GM10248 (cell line): Measurements from ENCODE around the gene UCK2.

ENCODE experiments used
- CTCF ChIA-PET: fragments of 300-600 bp; sonication (Branson Sonifier 250); formaldehyde crosslinking; extraction: SDS; loops from one replicate; lab custom pipeline; 2021; ENCODE audit warnings: antibody characterized with exemption; lab: Yijun Ruan, JAX
- POLR2A ChIA-PET: fragments of 350-650 bp; sonication (Branson Sonifier 250); formaldehyde crosslinking; extraction: SDS; loops from one replicate; lab custom pipeline; 2020; ENCODE audit warnings: antibody characterized with exemption; lab: Yijun Ruan, JAX
- DNase-seq: peaks from one replicate; pipeline ENCODE4 v3.0.0; 2012; ENCODE audit errors: extremely low spot score
- TF ChIP-seq, protein P1 (sequence below): IDR thresholded peaks from 2 replicates; pipeline ENCODE4 v1.5.1; 2012; ENCODE audit warnings: mild to moderate bottlenecking, low read depth; ENCODE audit errors: extremely low read depth, missing control alignments, control extremely low read depth

Gene UCK2

DNA sequence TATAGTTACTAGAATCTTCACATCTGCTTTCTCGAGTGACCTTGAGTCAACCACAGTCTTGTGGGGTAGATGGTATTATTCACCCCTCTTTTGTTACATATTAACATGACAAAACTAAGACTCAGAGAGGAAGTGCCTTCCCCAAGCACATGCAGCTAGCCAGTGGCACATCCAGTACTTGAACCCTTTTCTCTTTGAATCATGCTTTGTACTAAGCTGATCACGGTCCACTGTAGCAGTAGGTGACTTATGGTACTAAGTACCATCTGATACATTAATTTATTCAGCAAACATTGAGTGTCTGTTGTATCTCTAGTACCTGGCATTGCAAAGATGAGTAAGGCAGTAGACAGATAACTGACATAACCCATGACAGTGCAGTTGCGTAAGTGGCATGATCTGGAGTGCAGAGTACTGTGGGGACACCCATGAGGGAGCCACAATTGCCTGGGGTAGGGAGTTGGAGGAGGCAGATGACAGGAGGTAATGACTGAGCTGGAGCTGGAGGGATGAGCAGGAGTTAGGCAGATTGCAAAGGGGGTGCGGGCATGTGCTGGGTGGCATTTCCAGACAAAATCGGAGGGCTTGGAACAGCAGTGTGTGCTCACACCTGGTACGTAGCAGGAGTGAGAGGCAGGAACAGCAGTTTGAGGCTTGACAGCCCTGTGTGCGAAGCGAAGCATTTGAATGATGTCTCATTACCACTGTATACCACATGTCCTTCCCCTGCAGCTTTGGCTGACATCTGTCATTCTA lies 29.8 kb downstream of the UCK2 start:
- ChIA-PET CTCF (interaction anchor here (1.0 to 2.8 kb wide), 4 partner anchors 11 to 464 kb away, joined by 3 to 13 read pairs (median 4); no protein-coding TSS in a partner anchor), POLR2A (interaction anchor here (0.6 kb wide), 1 partner anchor 14 kb away, joined by 3 read pairs; no protein-coding TSS in a partner anchor)
- TF ChIP-seq, protein P1, sequence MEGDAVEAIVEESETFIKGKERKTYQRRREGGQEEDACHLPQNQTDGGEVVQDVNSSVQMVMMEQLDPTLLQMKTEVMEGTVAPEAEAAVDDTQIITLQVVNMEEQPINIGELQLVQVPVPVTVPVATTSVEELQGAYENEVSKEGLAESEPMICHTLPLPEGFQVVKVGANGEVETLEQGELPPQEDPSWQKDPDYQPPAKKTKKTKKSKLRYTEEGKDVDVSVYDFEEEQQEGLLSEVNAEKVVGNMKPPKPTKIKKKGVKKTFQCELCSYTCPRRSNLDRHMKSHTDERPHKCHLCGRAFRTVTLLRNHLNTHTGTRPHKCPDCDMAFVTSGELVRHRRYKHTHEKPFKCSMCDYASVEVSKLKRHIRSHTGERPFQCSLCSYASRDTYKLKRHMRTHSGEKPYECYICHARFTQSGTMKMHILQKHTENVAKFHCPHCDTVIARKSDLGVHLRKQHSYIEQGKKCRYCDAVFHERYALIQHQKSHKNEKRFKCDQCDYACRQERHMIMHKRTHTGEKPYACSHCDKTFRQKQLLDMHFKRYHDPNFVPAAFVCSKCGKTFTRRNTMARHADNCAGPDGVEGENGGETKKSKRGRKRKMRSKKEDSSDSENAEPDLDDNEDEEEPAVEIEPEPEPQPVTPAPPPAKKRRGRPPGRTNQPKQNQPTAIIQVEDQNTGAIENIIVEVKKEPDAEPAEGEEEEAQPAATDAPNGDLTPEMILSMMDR, result no peak
- DNase-seq, result peak; percentile 70

DNA sequence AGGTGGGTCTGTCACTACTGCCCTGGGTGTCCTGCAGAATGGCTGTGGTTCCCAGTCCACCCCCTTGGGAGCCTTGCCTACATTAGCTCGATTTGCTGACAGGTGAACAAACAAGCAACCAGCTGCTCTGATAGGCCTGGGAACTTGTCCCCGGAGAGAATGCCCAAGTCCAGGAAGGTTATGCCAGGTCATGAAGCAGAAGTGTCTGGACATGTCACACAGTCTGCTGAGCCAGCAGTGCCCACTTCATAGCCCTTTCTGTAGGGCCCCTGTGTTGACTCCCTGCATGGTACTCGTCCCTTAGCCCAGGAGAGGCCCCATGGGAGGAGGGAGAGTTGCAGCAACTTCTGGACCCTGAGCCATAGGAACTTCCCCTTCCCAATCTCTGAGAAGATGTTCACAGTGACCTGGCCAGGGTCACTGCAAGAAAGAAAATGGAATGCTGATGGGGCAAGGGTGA lies 31.0 kb downstream of the UCK2 start:
- DNase-seq, result no peak
- ChIA-PET CTCF (interaction anchor here (1.8 to 2.8 kb wide), 3 partner anchors 11 to 22 kb away, joined by 5 to 13 read pairs (median 11); no protein-coding TSS in a partner anchor), POLR2A (no interaction called here)
- TF ChIP-seq, protein P1, result no peak

DNA sequence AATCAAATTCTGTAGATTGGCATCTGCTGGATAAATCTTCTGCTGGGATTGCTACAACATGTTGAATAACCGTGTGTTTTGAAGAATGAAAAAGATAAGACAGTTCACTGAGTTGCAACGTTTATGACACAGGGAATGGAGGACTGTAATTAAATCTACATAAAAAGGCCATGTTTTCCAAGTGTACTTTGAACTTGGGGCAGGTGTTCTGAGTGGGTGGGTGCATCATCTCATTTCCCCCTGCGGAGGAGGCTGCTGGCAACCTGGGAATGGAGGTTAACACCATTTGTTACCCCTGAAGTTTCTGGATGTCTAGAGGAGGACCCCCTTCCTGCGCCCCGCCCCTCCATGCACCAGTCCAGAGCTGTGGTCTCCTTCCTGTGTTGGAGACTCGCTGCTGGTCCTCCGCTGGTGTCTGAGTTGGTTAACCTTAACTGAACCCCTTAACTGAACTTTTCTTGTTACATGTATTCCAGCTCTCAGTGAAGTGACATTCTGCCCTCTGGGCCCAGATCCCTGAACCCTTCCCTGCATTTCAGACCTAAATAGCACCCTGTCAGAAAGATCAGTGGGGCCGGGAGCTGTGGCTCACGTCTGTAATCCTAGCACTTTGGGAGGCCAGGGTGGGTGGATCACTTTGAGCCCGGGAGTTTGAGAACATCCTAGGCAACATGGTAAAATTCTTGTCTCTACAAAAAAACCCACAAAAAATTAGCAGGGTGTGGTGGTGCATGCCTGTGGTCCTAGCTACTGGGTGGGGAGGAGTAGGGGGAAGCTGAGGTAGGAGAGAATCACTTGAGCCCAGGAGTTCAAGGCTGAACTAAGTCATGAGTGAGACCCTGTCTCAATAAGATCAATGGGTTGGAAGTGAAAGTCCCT lies 31.8 kb downstream of the UCK2 start:
- TF ChIP-seq, protein P1, result no peak
- CTCF ChIA-PET, result interaction anchor here (0.6 to 2.8 kb wide), 5 partner anchors 10 to 23 kb away, joined by 3 to 13 read pairs (median 7); no protein-coding TSS in a partner anchor
- POLR2A ChIA-PET, result no interaction called here
- no peak for DNase-seq

DNA sequence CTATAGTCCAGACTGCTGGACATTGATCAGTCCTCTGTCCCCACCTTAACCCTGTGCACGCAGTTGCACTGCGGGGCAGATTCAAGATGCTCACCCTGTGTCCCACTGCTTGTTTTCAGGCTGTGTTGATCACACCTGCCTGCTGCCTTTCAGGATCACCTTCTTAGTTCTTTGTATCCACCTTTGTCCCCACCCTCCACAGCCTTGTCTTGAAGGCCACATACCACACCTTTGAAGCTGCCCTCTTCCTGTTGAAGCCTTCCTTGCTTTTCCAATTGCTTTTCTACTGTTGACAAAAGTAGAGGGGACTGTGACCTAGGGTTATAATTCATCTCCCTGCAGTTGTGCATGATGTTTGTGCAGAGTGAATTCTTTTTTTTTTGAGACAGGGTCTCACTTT lies 32.7 kb downstream of the UCK2 start:
- ChIA-PET POLR2A (no interaction called here), CTCF (interaction anchor here (0.6 to 2.9 kb wide), 4 partner anchors 9 to 24 kb away, joined by 3 to 11 read pairs (median 9); no protein-coding TSS in a partner anchor)
- TF ChIP-seq, protein P1, result no peak
- DNase-seq, result no peak

DNA sequence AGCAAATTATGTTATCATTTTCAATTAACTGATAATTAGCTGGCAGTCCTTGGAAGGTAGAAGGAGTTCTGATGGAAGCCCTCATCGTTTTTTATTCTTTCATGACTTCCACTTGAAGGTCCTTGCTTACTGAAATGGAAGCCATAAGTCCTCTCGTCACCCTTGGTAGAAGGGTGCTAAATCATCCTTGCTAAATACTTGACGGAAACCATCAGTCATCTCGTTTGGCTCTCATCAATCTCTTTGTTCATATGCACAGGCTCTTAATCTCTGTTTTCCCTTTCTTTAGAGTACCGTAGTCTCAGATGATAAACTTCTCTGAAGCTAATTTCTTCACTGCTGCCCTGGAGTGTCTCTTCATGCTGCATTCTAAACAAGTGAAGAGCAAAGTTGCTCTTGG lies 34.5 kb downstream of the UCK2 start:
- TF ChIP-seq, protein P1, result no peak
- CTCF ChIA-PET, result interaction anchor here (1.6 to 2.9 kb wide), 2 partner anchors 9 to 22 kb away, joined by 5 to 11 read pairs; no protein-coding TSS in a partner anchor
- DNase-seq, result no peak
- POLR2A ChIA-PET, result no interaction called here

DNA sequence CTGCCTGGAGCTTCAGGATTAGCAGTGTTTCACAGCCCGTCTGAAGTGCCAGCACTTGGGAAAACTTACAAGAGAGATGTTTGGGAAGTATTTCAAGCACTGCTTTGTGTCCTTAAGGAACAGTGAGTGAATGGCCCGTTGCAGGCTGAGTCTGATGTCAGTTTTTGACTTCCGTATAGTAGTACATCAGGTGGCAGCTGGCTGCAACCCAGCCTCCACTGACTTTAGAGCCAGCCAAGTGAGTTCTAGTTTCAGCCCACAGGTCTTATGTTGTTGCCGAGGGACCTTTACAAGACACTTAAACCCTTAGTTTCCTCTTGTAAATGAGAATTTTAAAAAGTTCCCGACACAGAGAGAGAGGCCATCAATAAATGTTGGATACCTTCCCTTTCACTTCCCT lies 35.0 kb downstream of the UCK2 start:
- POLR2A ChIA-PET, result no interaction called here
- CTCF ChIA-PET, result interaction anchor here (0.8 to 2.9 kb wide), 3 partner anchors 11 to 34 kb away, joined by 3 to 11 read pairs (median 10); no protein-coding TSS in a partner anchor
- DNase-seq, result no peak
- TF ChIP-seq, protein P1, result no peak
